GM18498 (cell line): ENCODE measurements around the gene SCN1B.
"Not testable (repeated sequence)": the region's sequence is repeated elsewhere in the genome, so short reads cannot be mapped to it uniquely, and the experiment has no call there.

Source experiments
- ATAC-seq: cut with Tn5 transposase; IDR thresholded peaks from one replicate; pipeline ENCODE4 v1.9.1; 2021; ENCODE audit warnings: mild to moderate bottlenecking, moderate library complexity; ENCODE audit not compliant: unreplicated experiment

SCN1B gene

DNA sequence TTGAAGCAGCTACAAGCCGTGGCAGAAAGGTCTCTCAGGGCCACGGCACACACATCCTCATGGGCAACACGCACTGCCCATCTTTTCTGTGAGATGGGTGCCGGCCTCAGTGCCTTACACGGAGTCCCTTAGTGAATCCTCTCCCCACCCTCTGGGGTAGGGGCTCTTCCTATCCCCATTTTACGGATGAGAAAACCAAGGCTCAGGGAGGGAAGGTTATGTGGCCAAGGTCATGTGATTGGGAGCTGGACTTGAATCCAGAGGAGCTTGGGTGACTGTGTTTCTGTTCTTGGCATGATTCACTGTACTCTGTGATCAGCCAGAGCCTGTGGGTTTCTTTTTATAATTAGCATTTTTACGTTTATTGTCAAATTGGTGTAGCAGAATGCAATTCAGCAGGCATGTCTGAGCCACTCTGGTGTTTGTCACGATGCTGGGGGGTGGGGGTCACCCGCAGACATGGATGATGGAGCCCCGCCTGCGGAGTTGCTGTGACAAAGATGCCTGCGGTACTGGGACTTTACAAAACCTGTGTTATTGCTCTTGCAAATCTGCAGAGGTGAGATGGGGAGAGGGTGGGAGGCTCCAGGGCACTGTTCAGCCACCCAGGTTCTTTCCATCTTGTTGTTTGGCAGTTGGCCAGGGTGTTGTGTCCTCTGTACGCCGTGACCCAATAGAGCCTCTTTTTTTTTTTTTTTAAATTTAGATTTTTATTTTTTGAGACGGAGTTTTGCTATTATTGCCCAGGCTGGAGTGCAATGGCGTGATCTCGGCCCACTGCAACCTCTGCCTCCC lies 4.5 kb downstream of the SCN1B start:
- no peak for ATAC-seq

DNA sequence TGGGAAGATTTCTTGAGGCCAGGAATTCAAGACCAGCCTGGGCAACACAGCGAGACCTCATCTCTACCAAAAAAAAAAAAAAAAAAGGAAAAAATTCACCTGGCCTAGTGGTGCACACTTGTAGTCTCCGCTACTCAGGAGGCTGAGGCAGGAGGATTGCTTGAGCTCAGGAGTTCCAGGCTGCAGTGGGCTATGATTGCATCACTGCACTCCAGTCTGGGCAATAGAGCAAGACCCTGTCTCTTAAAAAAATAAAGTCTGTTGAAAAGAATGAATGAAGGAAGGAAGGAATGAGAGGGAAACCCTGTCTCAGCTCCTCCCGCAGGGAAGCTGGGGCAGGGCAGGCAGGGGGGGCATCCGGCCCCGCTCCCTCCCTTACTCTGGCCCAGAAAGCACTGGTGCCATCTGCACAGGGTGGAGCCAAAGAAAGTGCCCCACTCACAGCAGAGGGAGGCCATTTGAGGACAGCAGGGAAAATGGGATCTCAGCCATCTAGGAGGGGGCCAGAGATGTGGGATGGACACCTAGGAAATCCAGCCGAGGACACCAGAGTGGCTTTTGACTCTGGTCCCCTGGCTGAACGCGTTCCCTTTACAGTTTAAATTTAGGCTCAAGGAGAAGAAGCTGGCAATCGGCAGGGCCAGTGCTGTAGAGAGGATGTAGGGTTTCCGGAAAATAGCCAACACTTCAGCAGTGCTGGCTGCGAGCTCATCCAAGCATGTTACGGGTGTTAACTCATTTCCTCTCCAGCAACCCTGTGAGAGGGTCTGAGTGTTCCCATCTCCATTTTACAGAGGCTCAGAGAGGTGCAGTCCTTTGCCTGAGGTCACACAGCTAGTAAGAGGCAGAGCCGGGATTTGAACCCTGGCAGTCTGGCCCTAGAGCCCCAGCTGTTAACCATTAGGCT lies 7.7 kb downstream of the SCN1B start:
- no peak for ATAC-seq

DNA sequence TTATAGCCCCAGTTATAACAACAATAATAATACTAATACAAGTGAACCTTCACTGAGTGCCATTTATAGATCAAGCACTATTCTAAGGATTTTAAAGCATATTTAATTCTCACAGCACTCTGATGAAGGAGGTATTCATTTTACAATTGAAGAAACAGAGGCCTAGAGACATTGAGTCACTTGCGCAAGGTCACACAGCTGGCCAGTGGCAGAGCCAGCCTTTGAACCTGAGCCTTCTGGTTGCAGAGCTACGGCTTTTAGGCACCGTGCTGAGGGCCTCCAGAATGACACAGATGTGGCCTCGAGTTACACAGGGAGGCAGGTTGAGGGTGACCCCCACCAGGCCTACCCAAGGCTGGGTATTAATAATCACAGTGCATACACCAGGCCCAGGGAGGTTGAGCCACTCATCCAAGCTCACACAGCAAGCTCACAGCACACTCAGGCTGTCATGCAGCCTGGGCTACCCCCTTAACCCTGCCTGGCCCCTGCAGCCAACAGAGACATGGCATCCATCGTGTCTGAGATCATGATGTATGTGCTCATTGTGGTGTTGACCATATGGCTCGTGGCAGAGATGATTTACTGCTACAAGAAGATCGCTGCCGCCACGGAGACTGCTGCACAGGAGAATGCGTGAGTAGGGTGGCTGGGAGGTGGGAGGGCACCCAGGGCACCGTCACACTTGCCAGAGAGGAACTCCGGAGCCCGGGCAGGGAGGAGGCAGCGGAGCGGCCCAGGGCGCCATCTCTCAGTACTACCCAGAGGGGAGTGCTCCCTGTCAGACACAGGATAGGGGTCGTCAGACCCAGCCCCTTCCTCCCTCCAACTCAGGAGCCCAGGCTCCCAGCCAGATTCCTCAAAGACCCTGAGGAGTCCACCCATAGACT lies 8.6 kb downstream of the SCN1B start:
- ATAC-seq: no peak

DNA sequence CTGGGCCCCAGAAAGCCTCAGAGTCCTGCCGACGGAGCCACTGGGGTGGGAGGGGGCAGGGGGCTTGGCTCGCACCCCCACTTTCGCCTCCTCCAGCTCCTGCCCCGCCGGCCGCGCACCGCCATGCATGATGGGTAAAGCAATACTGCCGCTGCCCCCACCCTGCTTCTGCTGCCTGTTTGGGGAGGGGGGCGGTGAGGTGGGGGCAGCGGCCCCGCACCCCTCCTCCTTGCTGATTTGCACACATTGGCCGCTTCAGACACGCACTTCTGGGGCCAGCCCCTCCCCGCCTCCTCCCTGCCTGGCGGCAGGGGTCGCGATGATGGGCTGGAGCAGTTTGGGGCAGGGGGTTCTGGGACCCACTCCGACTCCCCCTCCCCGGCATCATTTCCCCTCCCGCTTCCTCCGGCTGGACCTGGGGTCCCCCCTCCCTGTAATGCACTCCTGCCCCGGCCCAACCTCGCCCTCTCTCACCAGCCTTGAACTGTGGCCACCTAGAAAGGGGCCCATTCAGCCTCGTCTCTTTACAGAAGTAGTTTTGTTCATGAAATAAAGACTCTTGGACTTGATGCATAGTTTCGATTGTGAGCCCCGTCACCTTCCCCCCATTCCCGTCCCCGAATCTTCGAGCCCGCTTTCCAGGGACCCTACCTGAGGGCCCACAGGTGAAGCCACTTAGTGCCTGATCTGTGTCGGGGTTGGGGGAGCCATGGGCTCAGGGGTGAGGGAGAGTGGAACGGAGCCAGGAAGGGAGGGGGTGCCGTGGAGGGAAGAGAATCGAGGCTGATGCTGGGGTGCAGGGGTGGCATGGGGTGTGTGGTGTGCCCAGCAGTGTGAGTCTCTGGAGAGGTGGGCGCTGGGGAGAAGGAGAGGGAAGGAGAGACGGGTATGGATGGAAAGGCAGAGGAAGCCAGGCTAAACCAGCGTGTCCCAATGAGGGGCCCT lies 9.9 kb downstream of the SCN1B start:
- no peak for ATAC-seq

DNA sequence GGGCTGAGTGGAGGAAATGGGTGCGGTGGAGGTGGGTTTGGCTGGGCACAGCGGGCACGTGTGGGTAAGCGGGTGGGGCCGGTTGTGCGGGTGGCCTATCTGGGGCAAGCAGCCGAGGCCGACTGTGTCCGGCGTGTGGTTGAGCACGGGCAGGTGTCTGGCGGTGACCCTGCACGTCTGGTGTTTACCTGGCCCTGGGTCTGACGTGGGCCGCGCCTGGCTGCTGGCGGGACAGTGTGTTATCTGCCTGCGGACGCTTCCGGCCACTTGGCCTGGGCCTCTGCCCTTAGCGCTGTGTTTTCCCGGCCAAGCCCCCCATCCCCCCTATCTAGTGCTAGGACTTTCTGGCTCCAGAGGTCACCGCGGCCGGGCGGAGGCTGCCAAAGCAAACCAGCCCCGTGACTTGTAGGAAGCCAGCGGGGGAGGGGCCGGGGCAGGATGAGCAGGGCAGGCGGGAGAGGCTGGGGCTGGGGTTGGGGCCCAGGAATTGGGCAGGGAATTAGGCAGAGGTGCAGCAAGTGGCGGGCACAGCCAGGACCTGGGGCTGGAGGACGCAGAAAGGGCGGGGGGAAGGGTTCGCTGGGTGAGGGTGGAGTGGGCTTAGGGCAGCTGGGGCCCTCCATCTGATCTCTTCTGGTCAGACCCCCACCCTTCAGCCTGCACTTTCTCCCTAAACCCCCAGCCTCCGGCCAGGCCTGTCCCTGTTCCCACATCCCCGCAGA lies 10.7 kb downstream of the SCN1B start:
- no peak for ATAC-seq

DNA sequence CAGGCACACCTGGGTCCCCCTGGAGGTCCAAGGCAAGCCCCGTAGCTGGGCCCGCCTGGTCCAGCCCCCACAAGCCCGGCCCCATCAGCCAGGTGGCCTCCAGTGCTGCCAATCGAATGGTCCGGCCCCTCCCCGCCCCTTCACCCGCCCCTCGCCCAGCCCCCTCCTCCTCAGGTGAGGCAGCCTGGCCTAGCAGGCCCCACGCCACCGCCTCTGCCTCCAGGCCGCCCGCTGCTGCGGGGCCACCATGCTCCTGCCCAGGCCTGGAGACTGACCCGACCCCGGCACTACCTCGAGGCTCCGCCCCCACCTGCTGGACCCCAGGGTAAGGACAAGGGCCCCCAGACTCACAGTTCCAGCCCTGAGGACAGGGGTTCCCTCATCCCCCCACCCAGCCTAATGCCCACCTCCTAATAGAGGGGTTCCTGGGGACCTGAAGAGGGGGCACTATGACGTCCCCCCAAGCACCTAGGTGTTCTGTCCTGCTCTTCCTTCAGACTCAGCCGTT lies 11.3 kb downstream of the SCN1B start, which contains the start of gene HPN:
Gene HPN (plus strand): TSS at position 174 of the 508 bp plus-strand sequence. CDS start 786 bp downstream, outside the sequence.
- no peak for ATAC-seq

DNA sequence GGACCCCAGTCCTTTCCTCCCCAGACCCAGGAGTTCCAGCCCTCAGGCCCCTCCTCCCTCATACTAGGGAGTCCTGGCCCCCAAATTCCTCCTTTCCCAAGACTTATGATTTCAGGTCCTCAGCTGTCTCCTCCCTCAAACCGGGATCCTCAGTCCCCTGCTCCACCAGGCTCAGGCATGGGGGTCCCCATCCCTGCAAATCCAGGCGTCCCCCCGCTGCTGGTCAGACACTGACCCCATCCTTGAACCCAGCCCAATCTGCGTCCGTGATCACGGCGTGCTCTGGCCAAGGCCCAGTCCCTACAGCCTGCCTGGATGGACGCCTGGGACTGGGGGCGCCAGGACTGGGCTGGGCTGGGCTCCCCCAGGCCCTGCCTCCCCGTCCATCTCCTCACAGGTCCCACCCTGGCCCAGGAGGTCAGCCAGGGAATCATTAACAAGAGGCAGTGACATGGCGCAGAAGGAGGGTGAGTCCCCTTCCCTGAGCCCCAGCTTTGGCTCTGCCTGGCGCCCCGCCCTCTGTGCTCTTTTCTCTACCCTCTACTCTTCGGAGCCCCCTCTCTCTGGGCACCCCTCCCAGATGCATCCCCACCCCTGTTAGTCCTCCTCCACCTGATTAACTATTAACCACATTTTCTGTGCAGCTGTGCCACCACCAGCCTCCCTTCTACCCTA lies 11.9 kb downstream of the SCN1B start:
- ATAC-seq: no peak

DNA sequence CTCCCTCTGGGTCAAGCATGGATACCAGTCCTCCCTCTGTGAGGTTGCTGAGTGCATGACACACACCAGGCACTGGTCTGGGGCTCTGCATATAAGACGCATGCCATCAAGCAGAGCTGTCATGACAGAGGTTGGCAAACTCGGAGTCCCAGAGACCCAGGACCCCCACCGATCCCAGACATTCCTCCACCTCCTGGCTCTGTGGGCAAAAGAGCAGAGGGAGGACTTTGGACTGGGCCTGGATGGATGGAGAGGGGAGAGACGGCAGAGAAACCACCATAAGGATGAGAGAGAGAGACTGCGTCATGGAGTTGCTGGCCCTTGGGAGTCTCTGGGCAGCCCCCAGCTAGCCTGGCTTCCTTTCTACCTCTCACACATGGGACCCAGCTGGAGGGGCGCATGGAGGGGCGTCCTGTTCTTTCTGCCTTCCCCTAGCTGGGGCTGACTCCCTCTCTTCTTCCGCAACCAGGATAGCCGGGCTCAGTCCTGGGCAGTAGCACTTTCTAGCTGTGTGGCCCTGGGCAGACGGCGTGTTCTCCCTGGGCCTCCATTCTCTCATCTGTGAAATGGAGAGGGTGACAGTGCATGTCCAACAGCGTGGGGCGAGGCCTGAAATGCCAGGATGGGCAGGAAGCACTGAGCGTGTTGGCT lies 12.8 kb downstream of the SCN1B start:
- no peak for ATAC-seq

DNA sequence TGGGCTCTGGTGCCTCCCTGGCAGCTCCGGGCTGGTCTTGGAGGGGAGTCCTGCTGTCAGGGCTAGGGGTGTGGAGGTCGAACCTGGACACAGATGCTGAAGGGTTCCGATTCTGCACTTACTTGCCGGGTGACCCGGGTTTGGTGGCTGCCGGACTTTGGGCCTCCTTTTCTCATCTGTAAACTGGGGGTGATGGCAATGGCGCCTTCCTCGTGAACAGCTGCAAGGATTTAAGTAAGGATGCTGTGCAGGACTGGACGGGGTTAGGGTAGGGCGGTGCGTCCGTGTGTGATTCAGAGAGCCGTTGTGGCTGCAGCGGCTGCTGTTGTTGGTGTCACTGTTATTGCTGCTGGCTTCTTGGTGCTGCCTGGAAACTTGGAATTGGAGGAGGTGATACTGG lies 13.6 kb downstream of the SCN1B start:
- no peak for ATAC-seq

DNA sequence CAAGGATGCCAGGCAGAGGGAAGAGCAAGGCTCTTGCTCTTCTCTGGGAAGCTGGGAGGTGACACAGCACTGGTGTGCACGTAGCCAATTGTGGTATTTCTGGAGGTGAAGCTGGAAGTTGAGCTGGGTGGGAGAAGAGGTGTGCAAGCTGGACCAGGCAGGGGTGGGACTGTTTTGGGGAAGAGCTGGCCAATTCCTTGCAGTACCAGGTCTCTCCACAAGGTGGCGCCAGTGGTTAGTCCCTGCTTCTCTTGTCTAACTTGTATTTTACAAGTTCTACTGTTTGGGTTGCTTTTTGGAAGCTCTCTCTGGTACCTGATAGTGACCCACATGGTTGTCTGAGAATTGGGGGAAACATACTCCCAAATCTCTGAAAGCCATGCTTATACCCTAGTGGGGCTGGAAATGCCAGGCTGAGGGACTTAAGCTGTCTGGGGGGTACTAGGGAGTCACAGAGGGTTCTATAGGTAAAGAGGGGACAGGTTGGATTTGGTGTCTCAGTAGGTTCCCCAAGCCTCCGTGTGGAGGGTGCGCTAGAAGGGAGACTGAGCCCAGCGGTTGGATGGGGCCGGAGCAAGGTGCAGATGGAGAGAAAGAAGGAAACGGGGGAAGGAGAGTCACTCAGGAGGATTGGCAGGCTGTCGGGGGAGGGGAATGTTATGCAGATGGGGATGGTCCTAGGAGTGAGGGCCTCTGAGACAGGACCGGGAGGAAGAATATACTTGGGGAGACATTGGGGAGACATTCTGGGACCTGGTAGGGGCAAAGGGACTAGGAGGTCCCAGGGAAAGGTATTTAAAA lies 14.2 kb downstream of the SCN1B start:
- no peak for ATAC-seq

DNA sequence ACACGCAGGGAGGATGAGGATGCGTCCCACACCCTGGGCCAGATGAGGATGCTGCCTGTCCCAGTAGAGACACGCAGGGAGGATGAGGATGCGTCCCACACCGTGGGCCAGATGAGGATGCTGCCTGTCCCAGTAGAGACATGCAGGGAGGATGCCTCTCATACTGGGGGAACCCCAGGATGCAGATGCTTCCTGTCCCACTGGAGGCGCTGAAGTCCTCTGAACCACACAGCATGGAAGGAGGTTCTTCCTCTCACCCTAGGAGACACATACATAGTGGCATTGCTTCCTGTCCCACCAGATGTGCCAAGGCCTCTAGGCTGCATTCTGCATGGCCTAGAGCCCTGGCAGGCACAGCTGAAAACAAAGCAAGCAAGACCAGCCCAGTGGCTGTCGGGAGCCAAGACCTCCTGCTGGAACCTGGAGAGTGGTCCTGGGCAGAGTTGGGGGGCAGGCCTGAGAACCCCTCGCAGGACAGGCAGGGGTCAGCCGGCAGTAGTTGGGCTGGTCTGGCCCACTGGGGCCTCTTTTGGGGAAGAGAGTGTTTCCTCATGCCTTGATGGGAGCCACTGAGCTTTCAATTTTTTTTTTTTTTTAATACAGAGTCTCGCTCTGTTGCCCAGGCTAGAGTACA lies 15.5 kb downstream of the SCN1B start:
- ATAC-seq: peak; percentile 59

DNA sequence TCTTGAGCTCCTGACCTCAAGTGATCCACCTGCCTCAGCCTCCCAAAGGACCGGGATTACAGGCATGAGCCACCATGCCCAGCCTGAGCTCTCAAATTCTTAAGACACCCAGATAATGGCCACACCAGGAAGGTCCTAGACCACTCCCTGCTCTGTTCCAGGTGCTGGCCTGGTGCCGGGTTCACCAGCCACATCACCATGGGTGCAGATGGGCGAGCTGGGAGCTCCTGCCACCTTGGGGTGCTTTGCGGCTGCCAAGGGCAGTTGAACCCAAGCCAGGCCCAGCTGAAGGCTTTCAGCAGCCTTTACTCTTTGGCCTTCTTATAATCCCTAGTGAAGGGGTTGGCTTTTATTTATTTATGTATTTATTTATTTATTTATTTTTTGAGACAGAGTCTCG lies 16.2 kb downstream of the SCN1B start:
- no peak for ATAC-seq

DNA sequence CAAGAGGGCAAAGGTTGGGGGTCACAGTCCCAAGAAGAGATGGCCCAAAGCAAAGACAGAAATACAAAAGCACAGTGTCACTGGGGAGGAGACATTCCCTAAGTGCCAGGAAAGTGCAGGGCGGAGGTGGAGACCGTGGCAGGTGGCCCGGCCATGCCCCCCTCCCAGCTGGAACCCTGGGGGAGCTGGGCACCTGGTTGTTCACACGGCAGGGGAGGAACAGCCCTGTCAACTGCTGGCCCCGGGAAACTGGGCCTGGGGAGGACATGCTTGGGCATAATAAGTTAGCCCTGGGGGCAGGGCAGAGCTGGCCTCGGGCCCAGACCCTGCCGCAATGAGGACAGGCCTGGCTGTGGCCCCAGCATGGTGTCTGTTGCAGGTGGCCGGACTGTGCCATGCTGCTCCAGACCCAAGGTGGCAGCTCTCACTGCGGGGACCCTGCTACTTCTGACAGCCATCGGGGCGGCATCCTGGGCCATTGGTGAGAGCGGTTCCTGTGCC lies 18.7 kb downstream of the SCN1B start:
- ATAC-seq: no peak

DNA sequence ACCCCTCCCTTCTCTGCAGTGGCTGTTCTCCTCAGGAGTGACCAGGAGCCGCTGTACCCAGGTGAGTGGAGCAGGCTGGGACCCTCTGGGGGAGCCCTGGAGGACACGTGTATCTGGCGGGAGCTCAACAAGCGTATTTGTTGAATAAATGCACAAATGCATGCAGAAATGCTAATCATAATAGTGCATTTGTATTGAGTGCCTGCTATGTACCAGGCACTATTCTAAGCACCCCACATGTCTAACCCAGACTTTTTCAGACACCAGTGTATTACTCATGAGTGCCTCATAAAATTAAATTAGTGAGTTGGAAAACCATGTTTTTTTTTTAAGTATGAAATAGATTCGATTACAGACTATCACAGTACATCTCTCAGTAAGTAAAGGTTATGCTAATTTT lies 19.2 kb downstream of the SCN1B start:
- no peak for ATAC-seq

DNA sequence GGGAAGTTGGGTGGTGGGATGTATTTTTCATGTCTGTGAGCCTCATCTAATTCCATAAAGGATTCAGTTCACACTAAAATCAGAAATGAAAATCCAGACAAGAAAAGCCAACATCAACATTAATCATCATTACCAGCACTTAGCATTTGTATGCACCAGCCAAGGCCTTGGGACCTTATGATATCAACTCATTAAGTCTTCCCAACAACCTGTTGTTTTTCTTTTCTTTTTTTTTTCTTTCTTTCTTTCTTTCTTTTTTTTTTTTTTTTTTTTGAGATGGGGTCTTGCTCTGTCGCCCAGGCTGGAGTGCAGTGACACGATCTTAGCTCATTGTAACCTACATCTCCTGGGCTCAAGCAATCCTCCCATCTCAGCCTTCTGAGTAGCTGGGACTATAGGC lies 20.4 kb downstream of the SCN1B start:
- not testable (repeated sequence) for ATAC-seq

DNA sequence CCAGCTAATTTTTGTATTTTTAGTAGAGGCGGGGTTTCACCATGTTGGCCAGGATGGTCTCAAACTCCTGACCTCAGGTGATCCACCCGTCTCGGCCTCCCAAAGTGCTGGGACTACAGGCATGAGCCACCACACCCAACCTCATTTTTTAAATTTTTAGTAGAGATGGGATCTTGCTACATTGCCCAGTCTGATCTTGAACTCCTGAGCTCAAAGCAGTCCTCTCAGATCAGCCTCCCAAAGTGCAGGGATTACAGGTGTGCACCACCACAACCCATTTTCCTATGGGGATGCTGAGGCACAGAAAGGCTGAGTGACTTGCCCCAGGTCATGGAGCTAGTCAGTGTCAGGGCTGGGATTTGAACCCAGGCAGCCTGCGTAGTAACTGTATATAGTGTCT lies 21.0 kb downstream of the SCN1B start:
- ATAC-seq: not testable (repeated sequence)
